ENCODE results near the gene IFNB1. TPM values are rescaled to one million over a fixed set of nuclear protein-coding genes. Genes with fewer than 3 reads are reported as not detected.

The IFNB1 gene
- total RNA-seq, 1 experiment from 2014 or later: not detected

DNA sequence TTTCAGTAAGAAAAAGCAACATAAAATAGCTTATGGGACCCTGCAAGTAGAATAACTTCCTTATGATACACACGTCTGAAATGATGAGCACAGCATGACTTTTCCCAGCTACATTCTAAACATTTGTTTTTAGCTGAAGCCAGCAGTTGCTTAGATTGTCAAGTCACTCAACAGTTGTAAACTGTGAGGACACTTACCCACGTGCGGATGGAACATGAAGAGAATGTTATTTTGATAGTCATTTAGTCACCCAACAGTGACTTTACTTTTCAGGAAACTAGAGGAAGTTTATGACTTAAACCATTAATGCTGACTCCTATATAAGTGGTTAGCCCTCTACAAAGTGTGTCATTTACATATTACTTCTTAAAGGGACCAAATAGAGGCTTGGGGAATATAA, 49.3 kb downstream of the IFNB1 start:
- peaks cover 6% of the 10 kb centered on the region for H3K23me2 ChIP-seq (ENCODE audit: insufficient read length, low read depth, low read length, poor library complexity, severe bottlenecking)
- no peak overlapping the region for H2BK20ac ChIP-seq (ENCODE audit: low read depth, low read length, poor library complexity, severe bottlenecking)
- TF ChIP-seq, protein P1, sequence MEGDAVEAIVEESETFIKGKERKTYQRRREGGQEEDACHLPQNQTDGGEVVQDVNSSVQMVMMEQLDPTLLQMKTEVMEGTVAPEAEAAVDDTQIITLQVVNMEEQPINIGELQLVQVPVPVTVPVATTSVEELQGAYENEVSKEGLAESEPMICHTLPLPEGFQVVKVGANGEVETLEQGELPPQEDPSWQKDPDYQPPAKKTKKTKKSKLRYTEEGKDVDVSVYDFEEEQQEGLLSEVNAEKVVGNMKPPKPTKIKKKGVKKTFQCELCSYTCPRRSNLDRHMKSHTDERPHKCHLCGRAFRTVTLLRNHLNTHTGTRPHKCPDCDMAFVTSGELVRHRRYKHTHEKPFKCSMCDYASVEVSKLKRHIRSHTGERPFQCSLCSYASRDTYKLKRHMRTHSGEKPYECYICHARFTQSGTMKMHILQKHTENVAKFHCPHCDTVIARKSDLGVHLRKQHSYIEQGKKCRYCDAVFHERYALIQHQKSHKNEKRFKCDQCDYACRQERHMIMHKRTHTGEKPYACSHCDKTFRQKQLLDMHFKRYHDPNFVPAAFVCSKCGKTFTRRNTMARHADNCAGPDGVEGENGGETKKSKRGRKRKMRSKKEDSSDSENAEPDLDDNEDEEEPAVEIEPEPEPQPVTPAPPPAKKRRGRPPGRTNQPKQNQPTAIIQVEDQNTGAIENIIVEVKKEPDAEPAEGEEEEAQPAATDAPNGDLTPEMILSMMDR (conservative IDR thresholded peaks at IDR 0.05): no peak
- no peaks in the 10 kb centered on the region for H3K79me2 ChIP-seq (ENCODE audit: insufficient read depth, low read length)
- H4K8ac ChIP-seq (replicated peaks; ENCODE audit: insufficient read length, low read depth, low read length): no peak overlapping the region
- DNase-seq: no peak
- no peak overlapping the region for H3T11ph ChIP-seq (ENCODE audit: low read length)
- peaks cover 3 to 6% of the 10 kb centered on the region in 2 experiments; a peak in 2 of 4 replicates for H3K4me1 Mint-ChIP-seq
- H3K9me3 Mint-ChIP-seq: no peaks in the 10 kb centered on the region
- peaks cover 13% of the 10 kb centered on the region for H3K27me3 Mint-ChIP-seq (ENCODE audit: low read depth)
- no peaks in the 10 kb centered on the region for H3K27me3 ChIP-seq (ENCODE audit: insufficient read depth, low read length)
- no peak overlapping the region for H3K4me2 ChIP-seq (ENCODE audit: insufficient read depth, insufficient read length, low read length)
- H3K4me3 Mint-ChIP-seq: no peak overlapping the region
- H4K91ac ChIP-seq (ENCODE audit: insufficient read length, low read depth, low read length): no peak overlapping the region
- H2BK12ac ChIP-seq (ENCODE audit: insufficient read length, low read depth, low read length): no peak overlapping the region
- no peaks in the 10 kb centered on the region for H4K20me1 ChIP-seq (ENCODE audit: control insufficient read depth, insufficient read depth, insufficient read length)
- no peak overlapping the region for H3K9ac ChIP-seq (ENCODE audit: extremely low read depth, insufficient read length, low read length)
- H2AFZ ChIP-seq (ENCODE audit: low read length): no peak overlapping the region
- no peaks in the 10 kb centered on the region for H3K36me3 Mint-ChIP-seq (ENCODE audit: insufficient read depth in 1 of 3, low read depth in 3 of 3)
- H3K79me1 ChIP-seq (ENCODE audit: insufficient read depth, low read depth, low read length, poor library complexity, severe bottlenecking): no peaks in the 10 kb centered on the region
- no peak overlapping the region for H3K27ac Mint-ChIP-seq
- H3K4me1 ChIP-seq (ENCODE audit: insufficient read depth, low read length): no peaks in the 10 kb centered on the region; the same call in 1 of the 2 replicates
- H3K23ac ChIP-seq (ENCODE audit: insufficient read length, low read depth, low read length): no peak overlapping the region
- no peak overlapping the region for H2BK5ac ChIP-seq (ENCODE audit: insufficient read length, low read length)
- no peak overlapping the region for H3K56ac ChIP-seq (ENCODE audit: insufficient read length, low read depth, low read length)
- H2BK15ac ChIP-seq (ENCODE audit: low read depth, low read length): no peak overlapping the region
- H2AK5ac ChIP-seq (ENCODE audit: insufficient read length, low read length): no peak overlapping the region
- WGBS (ENCODE audit: extremely low coverage, insufficient read length, low lambda C conversion rate): no CpG with 5 or more reads among the region's 3 CpGs
- no peak overlapping the region for H3K18ac ChIP-seq (ENCODE audit: insufficient read length, low read depth, low read length)
- H4K5ac ChIP-seq (ENCODE audit: insufficient read length, low read depth, low read length): no peak overlapping the region
- H3K4ac ChIP-seq (ENCODE audit: low read depth, low read length): no peak overlapping the region
- H3K14ac ChIP-seq (ENCODE audit: insufficient read depth, low read length): no peak overlapping the region
- H2BK120ac ChIP-seq (ENCODE audit: low read depth, low read length, poor library complexity, severe bottlenecking): no peak overlapping the region
- H3K9me3 ChIP-seq (ENCODE audit: control insufficient read depth, low read depth, low read length): no peaks in the 10 kb centered on the region
- no peak overlapping the region for H3K27ac ChIP-seq (ENCODE audit: insufficient read length, low read depth, low read length)

All from H9 (cell line).